Activated gamma-delta T cell treated with Interleukin-2 at 50 U/mL for 16 hours (primary cell): ENCODE results near the gene CD59.
"Not testable (repeated sequence)": the region's sequence is repeated elsewhere in the genome, so short reads cannot be mapped to it uniquely, and the experiment has no call there.

Experiments used
- DNase-seq: peaks from one replicate; pipeline ENCODE4 v3.0.0-alpha.2; 2020

Gene CD59

GRCh38 chr11:33742249-33742851 is 6.1 kb upstream of the CD59 start:
- no peak for DNase-seq

- no peak for DNase-seq
These were observed 5.6 kb upstream of the CD59 start for GRCh38 chr11:33741806-33742205.

GRCh38 chr11:33737362-33737821 is 1.2 kb upstream of the CD59 start:
- no peak for DNase-seq

GRCh38 chr11:33735271-33736147 is 714 bp downstream of the CD59 start:
- peak; percentile 21 for DNase-seq

GRCh38 chr11:33734441-33735270 is 1.6 kb downstream of the CD59 start:
- no peak for DNase-seq

GRCh38 chr11:33733980-33734379 is 2.2 kb downstream of the CD59 start:
- DNase-seq = no peak

- no peak for DNase-seq
These were observed 4.3 kb downstream of the CD59 start for GRCh38 chr11:33731723-33732531.

- DNase-seq = no peak
These were observed 5.5 kb downstream of the CD59 start for GRCh38 chr11:33730716-33731115.

- DNase-seq = not testable (repeated sequence)
These were observed 7.1 kb downstream of the CD59 start for GRCh38 chr11:33729072-33729664.

GRCh38 chr11:33727539-33727938 is 8.7 kb downstream of the CD59 start:
- not testable (repeated sequence) for DNase-seq

- no peak for DNase-seq
These were observed 10.7 kb downstream of the CD59 start for GRCh38 chr11:33725496-33725895.

GRCh38 chr11:33724644-33725035 is 11.6 kb downstream of the CD59 start:
- no peak for DNase-seq

- DNase-seq = no peak
These were observed 12.9 kb downstream of the CD59 start for GRCh38 chr11:33723238-33723881.

- no peak for DNase-seq
These were observed 13.5 kb downstream of the CD59 start for GRCh38 chr11:33722590-33723234.

GRCh38 chr11:33721984-33722383 is 14.2 kb downstream of the CD59 start:
- no peak for DNase-seq

GRCh38 chr11:33721426-33721825 is 14.8 kb downstream of the CD59 start:
- DNase-seq = no peak

- no peak for DNase-seq
These were observed 16.6 kb downstream of the CD59 start for GRCh38 chr11:33719587-33719986.

GRCh38 chr11:33718440-33718839 is 17.8 kb downstream of the CD59 start:
- DNase-seq = no peak

- no peak for DNase-seq
These were observed 20.0 kb downstream of the CD59 start for GRCh38 chr11:33716243-33716642.

GRCh38 chr11:33713856-33714398 is 22.3 kb downstream of the CD59 start:
- DNase-seq = no peak
